ENCODE results near the gene ANO2.
"Not testable (repeated sequence)": the region's sequence is repeated elsewhere in the genome, so short reads cannot be mapped to it uniquely, and the experiment has no call there.

Gene ANO2

GRCh38 chr12:5537026-5537615 is 407.9 kb downstream of the ANO2 start:
- ATAC-seq: not testable (repeated sequence)

GRCh38 chr12:5535541-5535940 is 409.5 kb downstream of the ANO2 start:
- H3K9me3 Mint-ChIP-seq: peaks cover 0 to 13% of the 10 kb centered on the region in 2 donors
- DNase-seq (no peak), ATAC-seq (no peak)
- no peak overlapping the region for H3K27ac Mint-ChIP-seq
- H3K27me3 Mint-ChIP-seq: peaks cover 42% of the 10 kb centered on the region
- H3K4me3 Mint-ChIP-seq: no peak overlapping the region
- no peaks in the 10 kb centered on the region for H3K4me1 Mint-ChIP-seq

More at GRCh38 chr12:5537026-5537615, 407.9 kb downstream of the ANO2 start:
- Mint-ChIP-seq H3K27me3 (peaks cover 42% of the 10 kb centered on the region), H3K9me3 (peaks cover 0 to 19% of the 10 kb centered on the region in 2 donors)
- DNase-seq, H3K4me3 Mint-ChIP-seq, H3K4me1 Mint-ChIP-seq, H3K27ac Mint-ChIP-seq: not testable (repeated sequence)

GRCh38 chr12:5534426-5535199 is 410.4 kb downstream of the ANO2 start:
- Mint-ChIP-seq H3K4me1 (no peaks in the 10 kb centered on the region), H3K4me3 (no peak overlapping the region), H3K27me3 (peaks cover 42% of the 10 kb centered on the region), H3K9me3 (peaks cover 0 to 13% of the 10 kb centered on the region in 2 donors), H3K27ac (no peak overlapping the region)
- DNase-seq (no peak), ATAC-seq (no peak)

- Mint-ChIP-seq H3K4me3 (no peak overlapping the region), H3K27ac (no peak overlapping the region), H3K27me3 (peaks cover 35% of the 10 kb centered on the region), H3K9me3 (peaks cover 0 to 13% of the 10 kb centered on the region in 2 donors), H3K4me1 (no peaks in the 10 kb centered on the region)
- no peak for ATAC-seq
- no peak for DNase-seq
Measured at GRCh38 chr12:5533368-5533767, 411.7 kb downstream of the ANO2 start.

GRCh38 chr12:5525783-5526367 is 419.2 kb downstream of the ANO2 start:
- Mint-ChIP-seq H3K9me3 (no peaks in the 10 kb centered on the region), H3K27me3 (no peaks in the 10 kb centered on the region), H3K27ac (peak overlapping the region in 1 of 2 donors; percentile 44), H3K4me1 (no peaks in the 10 kb centered on the region), H3K4me3 (no peak overlapping the region)
- no peak for ATAC-seq
- no peak for DNase-seq

- H3K9me3 Mint-ChIP-seq: no peaks in the 10 kb centered on the region
- no peaks in the 10 kb centered on the region for H3K4me1 Mint-ChIP-seq
- no peaks in the 10 kb centered on the region for H3K27me3 Mint-ChIP-seq
- H3K27ac Mint-ChIP-seq: peak overlapping the region in 1 of 2 donors; percentile 48
- ATAC-seq (peak; percentile 28), DNase-seq (no peak)
- no peak overlapping the region for H3K4me3 Mint-ChIP-seq
Measured at GRCh38 chr12:5524769-5525436, 420.2 kb downstream of the ANO2 start.

GRCh38 chr12:5524116-5524768 is 420.8 kb downstream of the ANO2 start:
- no peak for DNase-seq
- Mint-ChIP-seq H3K4me1 (no peaks in the 10 kb centered on the region), H3K9me3 (no peaks in the 10 kb centered on the region), H3K27me3 (no peaks in the 10 kb centered on the region), H3K4me3 (no peak overlapping the region), H3K27ac (peak overlapping the region in 1 of 2 donors; percentile 71)
- no peak for ATAC-seq

- no peak overlapping the region for H3K4me3 Mint-ChIP-seq
- H3K27me3 Mint-ChIP-seq: no peaks in the 10 kb centered on the region
- no peak for DNase-seq
- no peaks in the 10 kb centered on the region for H3K4me1 Mint-ChIP-seq
- ATAC-seq: no peak
- H3K27ac Mint-ChIP-seq: peak overlapping the region in 1 of 2 donors; percentile 71
- no peaks in the 10 kb centered on the region for H3K9me3 Mint-ChIP-seq
Measured at GRCh38 chr12:5523396-5524115, 421.5 kb downstream of the ANO2 start.

- Mint-ChIP-seq H3K4me1 (no peaks in the 10 kb centered on the region), H3K4me3 (no peak overlapping the region), H3K27ac (peak overlapping the region in 1 of 2 donors; percentile 3), H3K9me3 (no peaks in the 10 kb centered on the region), H3K27me3 (no peaks in the 10 kb centered on the region)
- ATAC-seq: no peak
- DNase-seq: no peak
Measured at GRCh38 chr12:5522432-5523335, 422.4 kb downstream of the ANO2 start.

- DNase-seq (no peak), ATAC-seq (no peak)
- H3K27me3 Mint-ChIP-seq: no peaks in the 10 kb centered on the region
- no peak overlapping the region for H3K4me3 Mint-ChIP-seq
- H3K9me3 Mint-ChIP-seq: no peaks in the 10 kb centered on the region
- H3K4me1 Mint-ChIP-seq: no peaks in the 10 kb centered on the region
- peak overlapping the region in 1 of 2 donors; percentile 3 for H3K27ac Mint-ChIP-seq
Measured at GRCh38 chr12:5521456-5522325, 423.4 kb downstream of the ANO2 start.

- ATAC-seq: no peak
- no peak for DNase-seq
Measured at GRCh38 chr12:5520831-5521230, 424.2 kb downstream of the ANO2 start.

GRCh38 chr12:5520037-5520436 is 425.0 kb downstream of the ANO2 start:
- no peak overlapping the region for H3K27ac Mint-ChIP-seq
- H3K27me3 Mint-ChIP-seq: no peaks in the 10 kb centered on the region
- DNase-seq: no peak
- no peak for ATAC-seq
- no peak overlapping the region for H3K4me3 Mint-ChIP-seq
- H3K9me3 Mint-ChIP-seq: no peaks in the 10 kb centered on the region
- no peaks in the 10 kb centered on the region for H3K4me1 Mint-ChIP-seq

More at GRCh38 chr12:5520831-5521230, 424.2 kb downstream of the ANO2 start:
- Mint-ChIP-seq H3K27ac (peak overlapping the region in 1 of 2 donors; percentile 90), H3K27me3 (no peaks in the 10 kb centered on the region), H3K4me1 (no peaks in the 10 kb centered on the region), H3K9me3 (no peaks in the 10 kb centered on the region), H3K4me3 (no peak overlapping the region)

Measured in stimulated activated naive CD8-positive, alpha-beta T cell treated with anti-CD3 and anti-CD28 coated beads, Interleukin-15, amount 100 ng/mL, for 72 hours (primary cell).